ENCODE results near the gene RALGPS2. TPM values are rescaled to one million over a fixed set of nuclear protein-coding genes. Genes with fewer than 3 reads are reported as not detected.

Gene RALGPS2
- total RNA-seq, 1 experiment from 2014 or later: 13.3 TPM

- intact Hi-C loops (cut with micrococcal nuclease): no loop called here
- H3K4me3 Mint-ChIP-seq (ENCODE audit: unreplicated experiment): no peak overlapping the region
- POLR2A ChIA-PET: interaction anchor here (0.6 to 1.2 kb wide), 2 partner anchors 11 to 116 kb away, joined by 3 to 4 read pairs; no protein-coding TSS in a partner anchor
- H3K27me3 Mint-ChIP-seq (ENCODE audit: insufficient read depth, unreplicated experiment): no peaks in the 10 kb centered on the region
- no peak for TF ChIP-seq CTCF (IDR thresholded peaks at IDR 0.05; ENCODE audit: unreplicated experiment)
- H3K9me3 Mint-ChIP-seq (ENCODE audit: unreplicated experiment): no peaks in the 10 kb centered on the region
- CTCF ChIA-PET: interaction anchor here (1.1 to 1.2 kb wide), 2 partner anchors 47 to 63 kb away, joined by 4 to 5 read pairs; no protein-coding TSS in a partner anchor
- H3K36me3 Mint-ChIP-seq (ENCODE audit: insufficient read depth, unreplicated experiment): no peaks in the 10 kb centered on the region
- no peak for DNase-seq (ENCODE audit: unreplicated experiment)
- H3K27ac Mint-ChIP-seq (ENCODE audit: low read depth, unreplicated experiment): no peak overlapping the region
- no TSS peak for BruUV-seq (replicated peaks)
- H3K4me1 Mint-ChIP-seq (ENCODE audit: insufficient read depth, unreplicated experiment): no peaks in the 10 kb centered on the region
Measured at GRCh38 chr1:178939338-178940067, 214.5 kb downstream of the RALGPS2 start.

- no peaks in the 10 kb centered on the region for H3K9me3 Mint-ChIP-seq (ENCODE audit: unreplicated experiment)
- TF ChIP-seq CTCF (IDR thresholded peaks at IDR 0.05; ENCODE audit: unreplicated experiment): no peak
- BruUV-seq (replicated peaks): no TSS peak
- POLR2A ChIA-PET: interaction anchor here (0.6 to 1.2 kb wide), 2 partner anchors 10 to 117 kb away, joined by 3 to 4 read pairs; no protein-coding TSS in a partner anchor
- H3K27me3 Mint-ChIP-seq (ENCODE audit: insufficient read depth, unreplicated experiment): no peaks in the 10 kb centered on the region
- no peaks in the 10 kb centered on the region for H3K36me3 Mint-ChIP-seq (ENCODE audit: insufficient read depth, unreplicated experiment)
- H3K4me1 Mint-ChIP-seq (ENCODE audit: insufficient read depth, unreplicated experiment): no peaks in the 10 kb centered on the region
- CTCF ChIA-PET: no interaction called here
- no peak overlapping the region for H3K4me3 Mint-ChIP-seq (ENCODE audit: unreplicated experiment)
- no peak for DNase-seq (ENCODE audit: unreplicated experiment)
- intact Hi-C loops (cut with micrococcal nuclease): no loop called here
- no peak overlapping the region for H3K27ac Mint-ChIP-seq (ENCODE audit: low read depth, unreplicated experiment)
Measured at GRCh38 chr1:178940068-178940765, 215.2 kb downstream of the RALGPS2 start.

GRCh38 chr1:178941261-178941689, 216.2 kb downstream of the RALGPS2 start:
- Mint-ChIP-seq H3K4me1 (ENCODE audit: insufficient read depth, unreplicated experiment) (no peaks in the 10 kb centered on the region), H3K4me3 (ENCODE audit: unreplicated experiment) (no peak overlapping the region), H3K27ac (ENCODE audit: low read depth, unreplicated experiment) (no peak overlapping the region), H3K36me3 (ENCODE audit: insufficient read depth, unreplicated experiment) (no peaks in the 10 kb centered on the region), H3K9me3 (ENCODE audit: unreplicated experiment) (no peaks in the 10 kb centered on the region), H3K27me3 (ENCODE audit: insufficient read depth, unreplicated experiment) (no peaks in the 10 kb centered on the region)
- no peak for DNase-seq (ENCODE audit: unreplicated experiment)
- no peak for TF ChIP-seq CTCF (IDR thresholded peaks at IDR 0.05; ENCODE audit: unreplicated experiment)
- BruUV-seq (replicated peaks): no TSS peak
- ChIA-PET CTCF (no interaction called here), POLR2A (interaction anchor here (1.2 kb wide), 1 partner anchor 9 kb away, joined by 4 read pairs; no protein-coding TSS in a partner anchor)
- intact Hi-C loops (cut with micrococcal nuclease): no loop called here

GRCh38 chr1:178941849-178942248, 216.8 kb downstream of the RALGPS2 start:
- POLR2A ChIA-PET: interaction anchor here (0.8 kb wide), 1 partner anchor 9 kb away, joined by 3 read pairs; no protein-coding TSS in a partner anchor
- no peaks in the 10 kb centered on the region for H3K9me3 Mint-ChIP-seq (ENCODE audit: unreplicated experiment)
- DNase-seq (ENCODE audit: unreplicated experiment): no peak
- no peak overlapping the region for H3K4me3 Mint-ChIP-seq (ENCODE audit: unreplicated experiment)
- CTCF ChIA-PET: interaction anchor here (1.0 kb wide), 1 partner anchor 25 kb away, joined by 3 read pairs; no protein-coding TSS in a partner anchor
- no TSS peak for BruUV-seq (replicated peaks)
- intact Hi-C loops (cut with micrococcal nuclease): no loop called here
- no peak overlapping the region for H3K27ac Mint-ChIP-seq (ENCODE audit: low read depth, unreplicated experiment)
- no peaks in the 10 kb centered on the region for H3K4me1 Mint-ChIP-seq (ENCODE audit: insufficient read depth, unreplicated experiment)
- TF ChIP-seq CTCF (IDR thresholded peaks at IDR 0.05; ENCODE audit: unreplicated experiment): no peak
- H3K27me3 Mint-ChIP-seq (ENCODE audit: insufficient read depth, unreplicated experiment): no peaks in the 10 kb centered on the region
- H3K36me3 Mint-ChIP-seq (ENCODE audit: insufficient read depth, unreplicated experiment): no peaks in the 10 kb centered on the region

Data from MCF 10A (cell line).